Activated T-helper 1 cell treated with anti-CD3 and anti-CD28 coated beads, Interleukin-12 subunit alpha, Interleukin-12 subunit beta, Interleukin-2, Interleukin-4 antibody, amounts not matched to agents 30 ng/mL and 10 ng/mL and 1 ng/mL, durations not matched to agents 14 hours and 24 hours and 36 hours (primary cell): ENCODE data around the gene ANO1. TPM values are rescaled to one million over a fixed set of nuclear protein-coding genes. Genes with fewer than 3 reads are reported as not detected.

ENCODE experiments used
- DNase-seq: peaks from one replicate; pipeline ENCODE4 v3.0.0; 2021; ENCODE audit warnings: low spot score
- H3K27ac Mint-ChIP-seq: one replicate; pipeline ENCODE4 v1.8.0; 2021; ENCODE audit warnings: mild to moderate bottlenecking, mixed read lengths
- H3K27me3 Mint-ChIP-seq: one replicate; pipeline ENCODE4 v1.8.0; 2022; ENCODE audit warnings: mild to moderate bottlenecking, moderate library complexity, mixed read lengths; ENCODE audit not compliant: insufficient read depth
- H3K36me3 Mint-ChIP-seq: one replicate; pipeline ENCODE4 v1.8.0; 2021; ENCODE audit warnings: low read depth, mixed read lengths
- H3K4me1 Mint-ChIP-seq: one replicate; pipeline ENCODE4 v1.8.0; 2021; ENCODE audit warnings: low read depth, mixed read lengths
- H3K4me3 Mint-ChIP-seq: one replicate; pipeline ENCODE4 v1.8.0; 2021; ENCODE audit warnings: mild to moderate bottlenecking, moderate library complexity, mixed read lengths
- H3K9me3 Mint-ChIP-seq: one replicate; pipeline ENCODE4 v1.8.0; 2021; ENCODE audit warnings: mixed read lengths
- intact Hi-C: fragments of 100-400 bp; cut with micrococcal nuclease; formaldehyde crosslinking; loops from one replicate; pipeline ENCODE4 v1.15.1; 2024
- total RNA-seq: library from RNA; stranded (reverse); gene quantifications from 2 replicates; pipeline ENCODE4 v1.2.3, GENCODE V29; 2022

Gene ANO1
- total RNA-seq, 1 donor from 2014 or later: not detected

DNA sequence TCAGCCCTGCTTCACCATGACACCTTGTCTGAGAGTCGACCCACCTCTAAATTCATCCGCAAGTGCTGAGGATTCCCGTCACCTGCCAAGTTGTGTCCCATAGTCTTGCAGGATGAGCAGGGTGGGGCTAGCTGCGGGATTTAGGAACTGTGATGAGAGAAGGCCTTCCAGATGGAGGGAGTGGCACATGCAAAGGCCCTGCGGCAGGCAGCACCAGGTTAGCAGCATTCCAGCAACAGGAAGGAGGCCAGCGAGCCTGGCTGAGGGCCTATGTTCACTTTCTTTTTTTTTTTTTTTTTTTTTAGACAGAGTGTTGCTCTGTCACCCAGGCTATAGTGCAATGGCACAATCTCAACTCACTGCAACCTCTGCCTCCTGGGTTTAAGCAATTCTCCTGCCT is 31.8 kb downstream of the ANO1 start:
- Mint-ChIP-seq H3K27ac (no peak overlapping the region), H3K36me3 (no peaks in the 10 kb centered on the region), H3K27me3 (peaks cover 5% of the 10 kb centered on the region), H3K4me1 (peaks cover 8% of the 10 kb centered on the region), H3K9me3 (no peaks in the 10 kb centered on the region), H3K4me3 (no peak overlapping the region)
- intact Hi-C loops: no loop called here
- no peak for DNase-seq

DNA sequence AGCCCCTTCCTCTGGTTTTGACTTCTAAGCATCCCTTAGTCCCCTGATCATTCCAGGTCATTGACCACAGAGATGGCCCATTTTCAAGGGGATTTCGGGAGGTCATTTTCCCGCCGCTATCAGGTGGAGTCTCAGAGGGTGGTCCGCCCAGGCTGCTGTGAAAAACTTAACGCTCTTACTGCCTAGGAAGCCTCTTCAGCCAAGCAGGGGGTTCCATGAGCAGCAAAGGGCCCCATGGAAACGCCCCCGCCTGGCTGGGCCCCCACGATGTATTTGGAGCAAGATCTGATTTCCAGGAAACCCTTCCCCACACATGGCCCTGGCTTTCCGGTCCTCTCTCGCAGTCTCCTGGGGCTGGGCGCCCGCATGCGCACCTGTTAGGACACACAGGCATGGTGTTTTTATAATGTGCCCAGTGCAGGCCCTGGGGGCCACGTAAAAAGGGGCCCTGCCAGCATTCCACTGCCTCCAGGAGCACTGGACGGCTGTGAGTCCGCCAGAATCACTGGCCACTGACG is 32.5 kb downstream of the ANO1 start:
- no peak overlapping the region for H3K4me3 Mint-ChIP-seq
- peaks cover 5% of the 10 kb centered on the region for H3K27me3 Mint-ChIP-seq
- H3K9me3 Mint-ChIP-seq: no peaks in the 10 kb centered on the region
- no peak for DNase-seq
- H3K4me1 Mint-ChIP-seq: peaks cover 8% of the 10 kb centered on the region
- no peaks in the 10 kb centered on the region for H3K36me3 Mint-ChIP-seq
- no peak overlapping the region for H3K27ac Mint-ChIP-seq
- intact Hi-C loops: no loop called here

DNA sequence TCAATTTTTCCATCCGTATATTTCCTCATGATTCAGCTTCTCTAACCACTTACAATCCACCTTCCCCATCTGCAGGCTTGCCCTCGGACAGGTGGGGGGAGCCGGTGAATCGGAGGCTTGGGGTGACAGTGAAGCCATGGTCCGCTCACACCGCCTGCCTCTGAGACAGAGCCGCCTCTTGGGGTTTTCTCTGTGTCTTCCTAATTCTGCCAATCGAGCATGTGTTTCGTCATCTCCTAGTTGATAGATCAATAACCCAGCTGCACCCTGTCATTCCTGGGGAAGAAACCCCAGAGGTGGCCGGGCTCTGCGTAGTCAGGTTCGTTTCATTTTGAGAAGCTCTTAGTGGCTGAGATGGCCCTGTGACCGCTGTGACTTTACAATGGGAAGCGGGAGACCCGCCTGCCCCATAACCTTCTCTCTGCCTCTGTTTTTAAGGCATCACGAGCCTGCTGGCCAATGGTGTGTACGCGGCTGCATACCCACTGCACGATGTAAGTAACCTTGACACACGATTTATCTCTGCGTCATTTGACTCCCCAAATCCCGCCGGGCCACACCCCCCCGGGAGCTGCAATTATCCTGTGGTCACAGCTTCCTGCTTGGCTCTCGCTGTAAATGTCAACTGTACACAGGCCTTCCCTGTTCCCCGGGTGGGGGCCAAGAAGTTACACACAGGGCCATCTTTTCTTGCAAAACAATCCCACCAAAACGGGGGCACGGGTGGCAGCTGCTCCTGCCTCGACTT is 33.3 kb downstream of the ANO1 start:
- Mint-ChIP-seq H3K36me3 (no peaks in the 10 kb centered on the region), H3K4me1 (peaks cover 8% of the 10 kb centered on the region), H3K9me3 (no peaks in the 10 kb centered on the region), H3K27ac (no peak overlapping the region), H3K4me3 (no peak overlapping the region), H3K27me3 (peaks cover 5% of the 10 kb centered on the region)
- intact Hi-C loops: no loop called here
- DNase-seq: no peak

DNA sequence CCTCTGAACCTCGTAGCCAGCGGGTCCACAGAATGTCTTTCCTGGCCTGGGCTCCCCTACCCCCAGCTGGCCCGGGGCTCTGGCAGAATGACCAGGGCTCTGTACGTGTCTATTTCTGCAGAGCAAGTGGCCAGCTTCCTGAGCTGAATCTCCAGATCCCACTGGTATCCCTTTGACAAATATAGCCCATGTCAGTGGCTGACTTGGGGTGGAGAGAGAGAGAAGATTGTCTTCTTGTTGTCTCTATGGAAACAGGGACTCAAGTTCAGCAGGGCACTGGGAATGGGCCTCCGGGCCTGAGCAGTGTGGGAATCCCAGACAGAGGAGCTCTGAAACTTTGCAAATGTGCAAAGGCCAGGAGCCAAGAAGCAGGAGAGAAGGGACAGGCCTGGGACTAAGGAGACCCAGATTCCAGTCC is 33.9 kb downstream of the ANO1 start:
- peaks cover 5% of the 10 kb centered on the region for H3K27me3 Mint-ChIP-seq
- H3K27ac Mint-ChIP-seq: no peak overlapping the region
- peaks cover 8% of the 10 kb centered on the region for H3K4me1 Mint-ChIP-seq
- DNase-seq: no peak
- no peaks in the 10 kb centered on the region for H3K36me3 Mint-ChIP-seq
- intact Hi-C loops: no loop called here
- H3K9me3 Mint-ChIP-seq: no peaks in the 10 kb centered on the region
- no peak overlapping the region for H3K4me3 Mint-ChIP-seq

DNA sequence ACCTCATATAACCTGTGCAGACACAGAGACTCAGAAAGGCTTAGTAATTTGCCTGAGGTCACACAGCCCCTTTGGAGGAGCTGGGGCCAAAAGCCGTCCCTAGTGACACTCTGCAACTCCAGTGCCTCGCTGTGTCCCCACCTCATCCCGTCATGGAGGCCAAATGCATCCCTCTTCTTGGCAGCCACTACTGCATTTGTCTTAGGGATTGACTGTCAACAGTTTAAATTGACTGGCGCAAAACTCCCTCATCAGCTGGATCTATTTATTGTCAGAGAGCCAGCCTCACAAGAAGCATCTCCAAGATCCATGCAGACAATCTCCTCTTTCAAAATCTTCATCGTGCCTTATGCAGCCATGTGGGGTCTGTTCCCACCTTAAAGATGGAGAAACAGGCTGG is 35.7 kb downstream of the ANO1 start:
- Mint-ChIP-seq H3K36me3 (no peaks in the 10 kb centered on the region), H3K4me1 (peaks cover 8% of the 10 kb centered on the region), H3K27me3 (peaks cover 7% of the 10 kb centered on the region), H3K27ac (no peak overlapping the region), H3K4me3 (no peak overlapping the region), H3K9me3 (peaks cover 4% of the 10 kb centered on the region)
- DNase-seq: no peak
- intact Hi-C loops: no loop called here

DNA sequence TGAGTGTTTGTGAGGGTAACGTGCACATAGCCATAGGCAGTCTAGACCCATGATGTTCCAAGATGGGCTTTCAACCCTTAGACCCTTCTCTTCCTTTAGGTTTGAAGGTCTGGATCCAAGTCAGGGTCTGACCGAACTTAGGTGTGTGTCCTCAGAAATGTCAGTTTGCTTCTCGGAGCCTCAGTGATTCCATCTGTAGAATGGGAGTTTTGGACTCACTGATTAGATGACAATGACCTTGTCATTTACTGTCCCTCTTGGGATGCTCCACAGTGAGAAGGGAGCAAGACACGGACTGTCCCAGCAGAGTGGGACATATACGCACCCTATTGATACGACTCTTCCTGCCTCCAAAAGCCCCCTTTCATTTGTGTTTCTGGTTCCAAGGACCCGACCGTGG is 37.7 kb downstream of the ANO1 start:
- Mint-ChIP-seq H3K27ac (no peak overlapping the region), H3K4me1 (peaks cover 8% of the 10 kb centered on the region), H3K27me3 (peaks cover 7% of the 10 kb centered on the region), H3K9me3 (peaks cover 4% of the 10 kb centered on the region), H3K4me3 (no peak overlapping the region), H3K36me3 (no peaks in the 10 kb centered on the region)
- no peak for DNase-seq
- intact Hi-C loops: no loop called here

DNA sequence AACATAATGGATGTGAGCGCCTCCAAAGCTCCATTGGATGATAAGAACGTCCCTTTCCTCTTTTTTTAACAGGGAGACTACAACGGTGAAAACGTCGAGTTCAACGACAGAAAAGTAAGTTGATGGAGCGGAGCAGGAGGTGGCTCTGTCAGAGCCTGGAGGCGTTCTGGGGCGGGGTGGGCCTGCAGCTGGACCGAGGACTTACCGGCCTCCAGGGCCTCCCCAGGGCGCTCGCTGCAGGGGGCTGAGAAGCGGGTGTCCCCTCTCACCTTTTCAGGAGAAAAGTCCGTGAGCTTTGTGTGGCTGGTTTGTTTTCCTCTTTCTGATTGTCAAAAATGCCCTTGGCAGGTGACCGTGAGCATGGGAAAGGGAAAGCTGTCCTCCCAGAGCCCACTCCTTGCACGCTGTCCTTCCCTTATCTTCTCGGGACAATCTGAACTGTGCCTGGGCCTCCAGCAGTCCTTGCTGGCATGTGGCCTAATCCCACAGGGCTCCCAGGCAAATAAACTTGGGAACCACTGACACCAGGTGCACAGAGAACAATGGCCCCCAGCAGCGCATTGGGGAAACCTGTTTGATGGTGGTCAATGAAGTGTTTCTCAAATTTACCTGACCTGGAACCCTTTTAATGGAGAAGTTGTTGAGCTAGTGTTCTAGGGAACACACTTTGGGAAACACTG is 38.4 kb downstream of the ANO1 start:
- peaks cover 4% of the 10 kb centered on the region for H3K9me3 Mint-ChIP-seq
- no peaks in the 10 kb centered on the region for H3K36me3 Mint-ChIP-seq
- H3K4me3 Mint-ChIP-seq: no peak overlapping the region
- no peak for DNase-seq
- intact Hi-C loops: no loop called here
- H3K4me1 Mint-ChIP-seq: peaks cover 3% of the 10 kb centered on the region
- H3K27ac Mint-ChIP-seq: no peak overlapping the region
- peaks cover 4% of the 10 kb centered on the region for H3K27me3 Mint-ChIP-seq

DNA sequence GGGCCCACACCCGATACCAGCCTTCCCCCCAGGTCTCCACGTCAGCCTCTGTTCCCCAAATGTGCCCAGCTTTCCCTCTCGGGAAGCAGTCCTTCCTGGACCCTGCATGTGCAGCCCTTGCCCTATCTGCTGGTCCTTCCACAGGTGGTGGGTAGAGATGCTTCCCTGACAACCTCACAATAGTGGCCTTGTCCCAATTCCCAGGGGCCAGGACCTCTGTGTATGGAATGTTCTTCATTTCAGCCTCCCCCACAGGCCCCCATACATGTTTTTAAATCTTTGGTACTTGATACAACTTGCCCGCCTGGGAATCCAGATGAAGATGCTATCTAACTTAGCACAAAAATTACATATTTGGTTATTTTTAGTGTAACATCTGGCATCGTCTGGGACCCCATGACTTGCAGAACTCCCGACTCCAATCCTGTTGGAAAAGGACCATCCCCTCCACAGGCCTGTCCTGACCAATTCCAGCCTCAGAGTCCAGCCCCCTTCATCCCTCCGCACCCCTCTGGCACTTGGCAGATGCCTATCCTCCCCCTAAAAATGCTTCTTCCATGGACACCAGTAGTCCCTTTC is 39.5 kb downstream of the ANO1 start:
- intact Hi-C loops: no loop called here
- Mint-ChIP-seq H3K36me3 (no peaks in the 10 kb centered on the region), H3K27ac (no peak overlapping the region), H3K4me3 (no peak overlapping the region), H3K9me3 (peaks cover 4% of the 10 kb centered on the region), H3K4me1 (no peaks in the 10 kb centered on the region), H3K27me3 (peaks cover 4% of the 10 kb centered on the region)
- DNase-seq: no peak

DNA sequence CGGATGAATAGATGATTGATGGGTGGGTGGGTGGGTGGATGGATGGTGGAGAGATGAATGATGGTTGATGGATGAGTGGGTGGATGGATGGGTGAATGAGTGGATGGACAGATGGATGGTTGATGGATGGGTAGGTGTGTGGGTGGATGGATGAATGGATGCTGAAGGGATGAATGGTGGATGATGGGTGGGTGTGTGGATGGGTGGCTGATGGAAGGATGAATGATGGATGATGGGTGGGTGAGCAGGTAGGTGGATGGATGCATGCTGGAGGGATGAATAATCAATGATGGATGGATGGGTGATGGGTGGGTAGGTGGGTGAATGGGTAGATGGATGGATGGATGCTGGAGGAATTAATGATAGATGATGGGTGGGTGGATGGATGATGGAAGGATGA is 40.5 kb downstream of the ANO1 start:
- no peaks in the 10 kb centered on the region for H3K4me1 Mint-ChIP-seq
- intact Hi-C loops: no loop called here
- H3K36me3 Mint-ChIP-seq: no peaks in the 10 kb centered on the region
- H3K4me3 Mint-ChIP-seq: no peak overlapping the region
- H3K27me3 Mint-ChIP-seq: peaks cover 2% of the 10 kb centered on the region
- H3K9me3 Mint-ChIP-seq: peaks cover 4% of the 10 kb centered on the region
- DNase-seq: no peak
- no peak overlapping the region for H3K27ac Mint-ChIP-seq

DNA sequence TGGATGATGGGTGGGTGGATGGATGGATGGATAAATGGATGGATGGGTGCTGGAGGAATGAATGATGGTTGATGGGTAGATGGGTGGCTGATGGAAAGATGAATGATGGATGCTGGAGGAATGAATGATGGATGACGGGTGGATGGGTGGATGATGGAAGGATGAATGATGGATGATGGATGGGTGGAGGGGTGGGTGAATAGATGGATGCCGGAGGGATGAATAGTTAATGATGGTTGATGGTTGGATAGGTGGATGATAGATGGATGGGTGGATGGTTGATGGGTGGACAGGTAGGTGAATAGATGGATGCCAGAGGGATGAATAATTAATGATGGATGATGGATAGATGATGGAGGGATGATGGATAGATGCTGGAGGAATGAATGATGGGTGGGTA is 41.4 kb downstream of the ANO1 start:
- peaks cover 2% of the 10 kb centered on the region for H3K27me3 Mint-ChIP-seq
- no peak for DNase-seq
- intact Hi-C loops: no loop called here

DNA sequence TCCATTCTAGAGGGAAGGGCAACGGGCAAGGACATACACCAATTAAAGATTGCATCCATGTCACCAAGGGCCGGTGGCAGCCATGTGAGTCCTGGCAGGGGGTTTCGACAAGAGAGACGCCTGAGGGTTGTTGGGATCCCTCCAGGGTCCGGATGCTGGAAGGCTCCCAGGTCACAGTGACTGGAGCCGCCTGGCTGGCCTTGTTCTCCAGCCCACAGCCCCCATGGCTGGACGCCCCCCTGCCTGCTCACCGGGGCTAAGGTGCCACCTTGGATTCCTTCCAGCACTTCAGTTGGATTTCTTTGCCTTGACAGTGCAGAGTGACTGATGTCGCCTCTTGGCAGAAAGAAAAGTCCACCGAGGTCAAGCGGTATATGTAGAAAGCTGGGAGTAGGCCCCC is 42.6 kb downstream of the ANO1 start:
- Mint-ChIP-seq H3K4me1 (no peaks in the 10 kb centered on the region), H3K4me3 (no peak overlapping the region)

More for the DNA sequence above, 41.4 kb downstream of the ANO1 start:
- H3K27ac Mint-ChIP-seq: no peak overlapping the region
- H3K4me3 Mint-ChIP-seq: no peak overlapping the region
- peaks cover 4% of the 10 kb centered on the region for H3K9me3 Mint-ChIP-seq
- no peaks in the 10 kb centered on the region for H3K36me3 Mint-ChIP-seq
- no peaks in the 10 kb centered on the region for H3K4me1 Mint-ChIP-seq

DNA sequence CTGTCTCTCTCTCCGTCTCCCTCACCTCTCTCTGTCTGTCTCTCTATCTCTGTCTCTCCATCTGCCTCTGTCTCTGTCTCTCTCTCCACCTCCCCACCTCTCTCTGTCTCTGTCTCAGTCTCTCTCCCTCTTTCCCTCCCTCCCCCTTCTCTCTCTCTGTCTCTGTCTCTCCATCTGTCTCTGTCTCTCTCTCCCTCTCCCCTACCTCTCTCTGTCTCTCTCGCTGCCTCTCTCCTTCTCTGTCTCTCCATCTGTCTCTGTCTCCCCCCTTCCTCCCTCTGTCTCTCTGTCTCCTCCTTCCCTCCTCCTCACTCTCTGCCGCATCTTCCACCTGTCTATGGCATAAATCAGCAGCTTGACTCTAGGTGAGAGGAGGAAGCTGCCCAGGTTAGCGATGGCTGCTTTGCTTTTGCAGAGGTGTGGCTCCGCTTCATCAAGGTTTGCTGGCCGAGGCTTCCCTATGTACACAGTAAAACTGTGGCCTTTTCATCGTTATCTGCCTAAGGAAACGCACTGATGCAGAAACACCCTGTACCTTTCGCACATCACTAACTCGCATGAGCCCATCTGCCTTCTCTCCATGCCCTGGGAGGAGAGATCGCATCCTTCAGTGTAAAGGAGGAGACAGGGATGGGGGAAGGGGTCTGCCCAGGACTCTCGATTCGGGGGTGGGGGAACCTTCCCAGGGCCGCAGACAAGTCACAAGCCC is 44.5 kb downstream of the ANO1 start:
- Mint-ChIP-seq H3K36me3 (no peaks in the 10 kb centered on the region), H3K4me3 (no peak overlapping the region), H3K27me3 (no peaks in the 10 kb centered on the region), H3K27ac (peak overlapping the region; percentile 11), H3K9me3 (peaks cover 4% of the 10 kb centered on the region), H3K4me1 (no peaks in the 10 kb centered on the region)
- intact Hi-C loops: no loop called here
- DNase-seq: no peak

More for the DNA sequence above, 42.6 kb downstream of the ANO1 start:
- intact Hi-C loops: no loop called here
- DNase-seq: no peak
- H3K36me3 Mint-ChIP-seq: no peaks in the 10 kb centered on the region
- peaks cover 2% of the 10 kb centered on the region for H3K27me3 Mint-ChIP-seq
- H3K9me3 Mint-ChIP-seq: peaks cover 4% of the 10 kb centered on the region
- no peak overlapping the region for H3K27ac Mint-ChIP-seq

DNA sequence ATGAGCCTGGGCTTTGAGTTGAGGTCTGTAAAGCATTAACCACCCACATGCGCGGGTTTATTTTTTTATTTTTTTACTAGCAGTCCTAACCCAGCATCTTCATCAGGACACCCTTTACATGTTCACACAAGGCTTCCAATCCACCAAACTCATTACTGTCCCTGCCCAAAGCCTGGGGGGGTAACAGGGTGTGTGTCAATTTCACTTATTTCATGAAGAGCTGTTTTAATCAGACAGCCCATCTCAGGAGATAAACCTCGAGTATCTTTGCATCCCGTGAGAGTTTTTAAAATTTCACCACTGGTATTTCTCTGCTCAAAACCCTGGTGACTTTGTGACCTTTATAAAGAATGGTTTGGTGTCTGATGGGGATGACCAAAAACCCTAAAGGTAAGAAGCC is 45.6 kb downstream of the ANO1 start:
- no peaks in the 10 kb centered on the region for H3K36me3 Mint-ChIP-seq

More for the DNA sequence above, 45.6 kb downstream of the ANO1 start:
- Mint-ChIP-seq H3K9me3 (no peaks in the 10 kb centered on the region), H3K27me3 (no peaks in the 10 kb centered on the region), H3K4me1 (no peaks in the 10 kb centered on the region), H3K27ac (no peak overlapping the region), H3K4me3 (no peak overlapping the region)
- intact Hi-C loops: no loop called here
- DNase-seq: no peak
